ENCODE results near the gene IL12RB2.

- TF ChIP-seq CREB5 (CRISPR knock-in tag; IDR thresholded peaks at IDR 0.05; ENCODE audit: low read depth) (no peak), CSRNP3 (CRISPR knock-in tag; IDR thresholded peaks at IDR 0.05) (no peak), ZC3H10 (CRISPR knock-in tag; IDR thresholded peaks at IDR 0.05) (no peak), RARB (CRISPR knock-in tag; IDR thresholded peaks at IDR 0.05) (no peak), ZFP3 (CRISPR knock-in tag; IDR thresholded peaks at IDR 0.05) (no peak), TOX (CRISPR knock-in tag; IDR thresholded peaks at IDR 0.05; ENCODE audit: borderline replicate concordance) (no peak)
These were observed 106.9 kb downstream of the IL12RB2 start for GRCh38 chr1:67414574-67414973.

All from SK-N-SH treated with all-trans-retinoic acid at 6 μM for 48 hours (cell line).